ENCODE measurements around the gene SAFB. TPM values are rescaled to one million over a fixed set of nuclear protein-coding genes. Genes with fewer than 3 reads are reported as not detected.

The SAFB gene
- total RNA-seq, 2 donors from 2014 or later: 28.6 to 101 TPM

GRCh38 chr19:5580161-5580571 lies 42.7 kb upstream of the SAFB start:
- Histone ChIP-seq H3K27me3 (replicated peaks; ENCODE audit: insufficient read depth) (no peaks in the 10 kb centered on the region), H3K4me1 (ENCODE audit: control insufficient read depth in 1 of 2, low read depth in 2 of 2) (peaks cover 0 to 6% of the 10 kb centered on the region in 2 donors), H3K4me3 (no peak overlapping the region), H3K36me3 (no peaks in the 10 kb centered on the region), H3K9me3 (no peaks in the 10 kb centered on the region), H3K27ac (no peak overlapping the region)
- TF ChIP-seq, protein P1, sequence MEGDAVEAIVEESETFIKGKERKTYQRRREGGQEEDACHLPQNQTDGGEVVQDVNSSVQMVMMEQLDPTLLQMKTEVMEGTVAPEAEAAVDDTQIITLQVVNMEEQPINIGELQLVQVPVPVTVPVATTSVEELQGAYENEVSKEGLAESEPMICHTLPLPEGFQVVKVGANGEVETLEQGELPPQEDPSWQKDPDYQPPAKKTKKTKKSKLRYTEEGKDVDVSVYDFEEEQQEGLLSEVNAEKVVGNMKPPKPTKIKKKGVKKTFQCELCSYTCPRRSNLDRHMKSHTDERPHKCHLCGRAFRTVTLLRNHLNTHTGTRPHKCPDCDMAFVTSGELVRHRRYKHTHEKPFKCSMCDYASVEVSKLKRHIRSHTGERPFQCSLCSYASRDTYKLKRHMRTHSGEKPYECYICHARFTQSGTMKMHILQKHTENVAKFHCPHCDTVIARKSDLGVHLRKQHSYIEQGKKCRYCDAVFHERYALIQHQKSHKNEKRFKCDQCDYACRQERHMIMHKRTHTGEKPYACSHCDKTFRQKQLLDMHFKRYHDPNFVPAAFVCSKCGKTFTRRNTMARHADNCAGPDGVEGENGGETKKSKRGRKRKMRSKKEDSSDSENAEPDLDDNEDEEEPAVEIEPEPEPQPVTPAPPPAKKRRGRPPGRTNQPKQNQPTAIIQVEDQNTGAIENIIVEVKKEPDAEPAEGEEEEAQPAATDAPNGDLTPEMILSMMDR (IDR thresholded peaks at IDR 0.05): no peak
- no peak for ATAC-seq (ENCODE audit: insufficient number of reproducible peaks, low FRiP score, low read depth)
- no peak for DNase-seq (ENCODE audit: low spot score)

DNA sequence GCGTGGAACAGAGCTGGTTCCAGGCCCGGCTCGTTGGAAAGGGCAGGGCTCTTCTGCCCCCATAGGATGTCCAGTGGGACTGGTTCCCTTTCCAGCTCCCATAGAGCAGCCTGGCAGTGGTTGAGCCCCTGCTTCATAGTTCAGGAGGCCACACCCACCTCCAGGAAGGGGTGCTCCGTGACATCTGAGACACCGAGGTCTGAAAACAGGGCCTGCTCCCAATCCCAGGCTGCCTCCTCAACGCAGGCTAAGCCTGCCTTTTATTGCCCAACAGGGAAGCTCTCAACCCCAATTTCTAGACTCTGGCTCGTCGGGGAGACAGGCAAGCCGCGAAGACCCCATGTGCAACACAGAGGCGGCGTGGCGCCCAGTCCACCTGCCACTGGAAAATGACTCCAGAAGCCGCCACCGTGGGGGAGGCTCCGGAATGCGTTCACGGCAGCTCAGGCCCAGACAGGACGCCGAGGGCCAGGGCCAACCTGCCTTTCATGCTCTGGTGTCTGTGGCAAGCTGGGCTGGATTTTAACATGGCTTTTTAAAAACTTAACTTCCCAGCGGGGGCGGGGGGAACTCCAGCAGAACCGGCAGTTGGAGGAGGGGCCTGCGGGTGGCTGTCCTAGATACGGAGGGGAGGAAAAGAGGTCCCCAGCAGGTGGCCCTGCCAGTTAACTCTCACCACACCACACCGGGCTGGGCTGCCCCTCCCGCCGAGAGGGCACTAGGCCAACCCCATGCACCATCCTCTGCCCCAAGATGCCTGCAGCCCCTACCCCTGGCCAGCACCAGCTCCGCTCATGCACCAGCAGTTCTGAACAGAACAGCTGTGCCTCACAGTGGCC lies 37.2 kb upstream of the SAFB start:
- Histone ChIP-seq H3K36me3 (peaks cover 32% of the 10 kb centered on the region), H3K27me3 (replicated peaks; ENCODE audit: insufficient read depth) (no peaks in the 10 kb centered on the region), H3K4me3 (no peak overlapping the region), H3K27ac (peak overlapping the region in 1 of 2 donors; percentile 1), H3K9me3 (no peaks in the 10 kb centered on the region), H3K4me1 (ENCODE audit: control insufficient read depth in 1 of 2, low read depth in 2 of 2) (peaks cover 3 to 18% of the 10 kb centered on the region in 2 donors)
- TF ChIP-seq, protein P1 (IDR thresholded peaks at IDR 0.05): no peak
- ATAC-seq (ENCODE audit: insufficient number of reproducible peaks, low FRiP score, low read depth): no peak
- DNase-seq (ENCODE audit: low spot score): no peak

GRCh38 chr19:5586300-5587070 lies 36.4 kb upstream of the SAFB start:
- peaks cover 38% of the 10 kb centered on the region for H3K36me3 ChIP-seq
- peak overlapping the region in 1 of 2 donors; percentile 1 for H3K27ac ChIP-seq
- no peak overlapping the region for H3K4me3 ChIP-seq
- no peaks in the 10 kb centered on the region for H3K9me3 ChIP-seq
- H3K27me3 ChIP-seq (replicated peaks; ENCODE audit: insufficient read depth): no peaks in the 10 kb centered on the region
- peaks cover 3 to 18% of the 10 kb centered on the region in 2 donors for H3K4me1 ChIP-seq (ENCODE audit: control insufficient read depth in 1 of 2, low read depth in 2 of 2)
- ATAC-seq (ENCODE audit: insufficient number of reproducible peaks, low FRiP score, low read depth) (no peak), DNase-seq (ENCODE audit: low spot score) (no peak)
- TF ChIP-seq, protein P1 (IDR thresholded peaks at IDR 0.05): no peak

GRCh38 chr19:5587071-5587455 lies 35.8 kb upstream of the SAFB start:
- Histone ChIP-seq H3K4me1 (ENCODE audit: control insufficient read depth in 1 of 2, low read depth in 2 of 2) (peaks cover 3 to 18% of the 10 kb centered on the region in 2 donors), H3K27me3 (replicated peaks; ENCODE audit: insufficient read depth) (no peaks in the 10 kb centered on the region), H3K27ac (no peak overlapping the region), H3K36me3 (peaks cover 44% of the 10 kb centered on the region), H3K9me3 (no peaks in the 10 kb centered on the region), H3K4me3 (no peak overlapping the region)
- DNase-seq (ENCODE audit: low spot score) (no peak), ATAC-seq (ENCODE audit: insufficient number of reproducible peaks, low FRiP score, low read depth) (no peak)
- TF ChIP-seq, protein P1 (IDR thresholded peaks at IDR 0.05): no peak

DNA sequence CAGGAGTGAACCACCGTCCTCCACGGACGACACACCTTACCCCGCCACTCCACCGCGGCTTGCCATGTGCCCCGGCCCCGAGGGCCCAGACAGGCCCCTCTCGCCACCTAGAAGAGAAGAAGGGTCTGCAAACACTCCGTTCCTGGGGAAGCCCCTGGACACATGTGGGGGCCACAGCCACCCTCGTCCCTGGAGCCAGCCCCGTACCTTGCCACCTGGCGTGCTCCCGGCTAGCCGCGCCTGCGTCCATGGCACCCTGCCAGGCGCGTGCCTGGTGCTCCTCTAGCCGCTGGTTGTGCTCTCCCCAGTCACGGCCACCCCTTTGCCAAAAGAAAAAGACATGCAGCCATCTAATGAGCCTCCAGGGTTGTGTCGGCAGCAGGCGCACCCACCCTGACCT lies 35.2 kb upstream of the SAFB start:
- DNase-seq (ENCODE audit: low spot score): no peak
- no peak for ATAC-seq (ENCODE audit: insufficient number of reproducible peaks, low FRiP score, low read depth)
- H3K9me3 ChIP-seq: no peaks in the 10 kb centered on the region
- TF ChIP-seq, protein P1 (IDR thresholded peaks at IDR 0.05): no peak
- H3K27me3 ChIP-seq (replicated peaks; ENCODE audit: insufficient read depth): no peaks in the 10 kb centered on the region
- no peak overlapping the region for H3K27ac ChIP-seq
- peaks cover 3 to 18% of the 10 kb centered on the region in 2 donors for H3K4me1 ChIP-seq (ENCODE audit: control insufficient read depth in 1 of 2, low read depth in 2 of 2)
- H3K36me3 ChIP-seq: peaks cover 50% of the 10 kb centered on the region
- H3K4me3 ChIP-seq: no peak overlapping the region
